Measurements from ENCODE around the gene KIF20A.

Gene KIF20A

GRCh38 chr5:138216799-138217198 lies 37.9 kb downstream of the KIF20A start:
- H3K27me3 ChIP-seq (ENCODE audit: control insufficient read depth, low read length): no peaks in the 10 kb centered on the region
- no peak overlapping the region for H3K27ac ChIP-seq (ENCODE audit: low read depth, low read length)
- H3K4me1 ChIP-seq (ENCODE audit: control insufficient read depth, low read length): peaks cover 15% of the 10 kb centered on the region
- TF ChIP-seq CTCF (IDR thresholded peaks at IDR 0.05; ENCODE audit: low read depth, low read length, poor library complexity, severe bottlenecking): no peak
- TF ChIP-seq EZH2phosphoT487 (IDR thresholded peaks at IDR 0.05; ENCODE audit: borderline replicate concordance, low read length): no peak
- no peaks in the 10 kb centered on the region for H4K20me1 ChIP-seq (ENCODE audit: control insufficient read depth, insufficient read depth, low read depth, low read length)
- peaks cover 14% of the 10 kb centered on the region for H3K79me2 ChIP-seq (ENCODE audit: control insufficient read depth, low read length)
- H3K4me3 ChIP-seq (ENCODE audit: low read length): no peak overlapping the region
- H3K4me2 ChIP-seq (ENCODE audit: low read length): no peak overlapping the region
- peaks cover 6% of the 10 kb centered on the region; the same call in 1 of the 2 replicates for H3K36me3 ChIP-seq (ENCODE audit: control insufficient read depth, low read length)
- peaks cover 2% of the 10 kb centered on the region; the same call in 1 of the 2 replicates for H3F3A ChIP-seq (ENCODE audit: control insufficient read depth, insufficient read depth)
- H3K9me3 ChIP-seq (ENCODE audit: control insufficient read depth, insufficient read depth, low read length): no peaks in the 10 kb centered on the region
- no peaks in the 10 kb centered on the region for H3K9me2 ChIP-seq (replicated peaks; ENCODE audit: control insufficient read depth, low read length)

GRCh38 chr5:138223532-138223931 lies 44.6 kb downstream of the KIF20A start:
- Histone ChIP-seq H3K27me3 (ENCODE audit: control insufficient read depth, low read length) (no peaks in the 10 kb centered on the region), H3K9me3 (ENCODE audit: control insufficient read depth, insufficient read depth, low read length) (peaks cover 5% of the 10 kb centered on the region; the same call in 1 of the 2 replicates), H3K4me1 (ENCODE audit: control insufficient read depth, low read length) (peaks cover 5% of the 10 kb centered on the region), H3K79me2 (ENCODE audit: control insufficient read depth, low read length) (no peaks in the 10 kb centered on the region), H4K20me1 (ENCODE audit: control insufficient read depth, insufficient read depth, low read depth, low read length) (no peaks in the 10 kb centered on the region), H3K4me3 (ENCODE audit: low read length) (no peak overlapping the region), H3K9me2 (replicated peaks; ENCODE audit: control insufficient read depth, low read length) (no peaks in the 10 kb centered on the region), H3F3A (ENCODE audit: control insufficient read depth, insufficient read depth) (no peaks in the 10 kb centered on the region), H3K4me2 (ENCODE audit: low read length) (no peak overlapping the region), H3K36me3 (ENCODE audit: control insufficient read depth, low read length) (no peaks in the 10 kb centered on the region), H3K27ac (ENCODE audit: low read depth, low read length) (no peak overlapping the region)
- TF ChIP-seq CTCF (IDR thresholded peaks at IDR 0.05; ENCODE audit: low read depth, low read length, poor library complexity, severe bottlenecking): no peak

- Histone ChIP-seq H3K9me3 (ENCODE audit: control insufficient read depth, insufficient read depth, low read length) (peaks cover 5% of the 10 kb centered on the region; the same call in 1 of the 2 replicates), H3K27me3 (ENCODE audit: control insufficient read depth, low read length) (no peaks in the 10 kb centered on the region), H3K79me2 (ENCODE audit: control insufficient read depth, low read length) (no peaks in the 10 kb centered on the region), H3K4me3 (ENCODE audit: low read length) (no peak overlapping the region), H3K4me1 (ENCODE audit: control insufficient read depth, low read length) (peaks cover 5% of the 10 kb centered on the region), H3K9me2 (replicated peaks; ENCODE audit: control insufficient read depth, low read length) (no peaks in the 10 kb centered on the region), H3K4me2 (ENCODE audit: low read length) (no peak overlapping the region), H3K36me3 (ENCODE audit: control insufficient read depth, low read length) (no peaks in the 10 kb centered on the region), H3K27ac (ENCODE audit: low read depth, low read length) (no peak overlapping the region), H4K20me1 (ENCODE audit: control insufficient read depth, insufficient read depth, low read depth, low read length) (no peaks in the 10 kb centered on the region), H3F3A (ENCODE audit: control insufficient read depth, insufficient read depth) (no peaks in the 10 kb centered on the region)
- TF ChIP-seq EZH2phosphoT487 (IDR thresholded peaks at IDR 0.05; ENCODE audit: borderline replicate concordance, low read length) (no peak), CTCF (IDR thresholded peaks at IDR 0.05; ENCODE audit: low read depth, low read length, poor library complexity, severe bottlenecking) (no peak)
Measured at GRCh38 chr5:138224712-138225111, 45.8 kb downstream of the KIF20A start.

All from DOHH2 (cell line).